Activated effector memory CD4-positive, alpha-beta T cell treated with anti-CD3 and anti-CD28 coated beads, Interleukin-2, amount 50 U/mL, for 16 hours (primary cell): ENCODE measurements around the gene TCF7.

ENCODE experiments used
- DNase-seq: peaks from one replicate; pipeline ENCODE4 v3.0.0-alpha.2; 2020

TCF7 gene

DNA sequence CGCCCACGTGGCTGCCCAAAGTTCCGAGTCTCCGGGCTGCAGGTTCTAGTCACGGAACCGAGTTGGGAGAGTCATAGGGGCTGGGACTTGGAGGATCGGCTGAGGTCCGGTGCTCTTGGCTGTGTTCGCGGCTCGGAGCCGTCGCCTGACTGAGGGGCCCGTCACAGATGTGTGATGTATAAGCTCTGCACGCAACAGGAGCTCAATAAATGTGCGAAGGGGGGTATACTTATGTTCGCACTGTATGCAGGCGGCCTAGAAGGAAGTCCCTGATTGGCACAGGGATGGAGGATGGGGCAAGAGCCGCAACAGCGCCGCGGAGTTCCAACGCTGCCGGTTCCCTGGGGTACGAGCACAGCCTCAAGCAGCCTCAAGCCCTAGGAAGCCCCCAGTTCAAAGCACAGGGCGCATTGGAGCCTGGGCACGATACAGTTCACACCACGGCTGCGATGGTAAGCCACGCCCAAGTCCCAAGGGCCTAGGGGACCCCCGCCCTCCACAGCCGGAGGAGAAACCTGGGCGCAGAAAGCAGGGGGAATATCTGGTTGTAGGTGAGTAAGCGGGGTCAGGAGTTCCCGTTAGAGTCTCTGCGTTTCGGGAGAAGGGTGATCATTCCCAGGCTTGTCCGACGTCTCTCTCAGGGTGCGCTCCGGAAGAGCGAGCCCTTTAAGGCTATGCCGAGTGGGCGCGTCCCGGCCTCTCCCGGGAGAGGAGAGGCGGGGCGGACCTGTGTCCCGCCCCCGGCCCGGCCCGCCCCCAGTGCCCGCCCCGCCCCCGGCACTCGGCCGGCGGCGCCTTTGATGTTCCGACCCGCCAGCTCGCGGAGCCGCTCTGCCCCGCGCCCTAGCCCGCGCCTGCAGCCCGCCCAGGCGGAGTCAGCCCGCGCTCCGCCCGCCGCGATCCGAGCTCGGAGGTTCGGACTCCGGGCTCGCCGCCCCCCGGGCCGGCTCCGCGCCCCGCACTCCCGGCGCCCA, at the start of gene TCF7:
Gene TCF7, plus strand, starts transcription at position 780 of the 974 bp plus-strand sequence. CDS start 226 bp downstream, outside the sequence.
- peak; percentile 91 for DNase-seq

- peak; percentile 25 for DNase-seq
Measured at GRCh38 chr5:134069553-134069952, 44.9 kb upstream of the TCF7 start.

- peak; percentile 73 for DNase-seq
Measured at GRCh38 chr5:134070725-134071613, 43.5 kb upstream of the TCF7 start.

GRCh38 chr5:134071614-134072207, 42.8 kb upstream of the TCF7 start:
- DNase-seq: peak; percentile 66

GRCh38 chr5:134072471-134073210, 41.8 kb upstream of the TCF7 start:
- peak; percentile 45 for DNase-seq

DNA sequence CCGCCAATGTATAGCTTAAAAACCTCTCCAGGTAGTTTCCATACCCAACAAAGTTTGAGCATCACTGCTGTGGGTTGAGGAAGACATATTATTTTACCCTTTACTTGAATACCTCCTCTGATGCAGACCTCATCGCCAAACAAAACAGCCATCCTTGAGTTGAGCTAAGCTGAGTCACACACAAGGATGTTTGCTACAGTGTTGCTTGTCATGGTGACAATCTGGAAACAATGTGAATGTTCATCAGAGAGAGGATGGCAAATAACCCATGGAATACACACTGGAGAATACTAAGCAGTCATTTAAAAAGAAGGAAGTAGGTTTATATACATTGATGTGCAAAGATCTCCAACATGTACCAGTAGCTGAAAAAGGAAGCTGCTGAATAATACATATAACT, 41.1 kb upstream of the TCF7 start:
- no peak for DNase-seq

GRCh38 chr5:134075102-134075501, 39.4 kb upstream of the TCF7 start:
- DNase-seq: no peak

GRCh38 chr5:134077926-134078580, 36.4 kb upstream of the TCF7 start:
- DNase-seq: peak; percentile 65

DNA sequence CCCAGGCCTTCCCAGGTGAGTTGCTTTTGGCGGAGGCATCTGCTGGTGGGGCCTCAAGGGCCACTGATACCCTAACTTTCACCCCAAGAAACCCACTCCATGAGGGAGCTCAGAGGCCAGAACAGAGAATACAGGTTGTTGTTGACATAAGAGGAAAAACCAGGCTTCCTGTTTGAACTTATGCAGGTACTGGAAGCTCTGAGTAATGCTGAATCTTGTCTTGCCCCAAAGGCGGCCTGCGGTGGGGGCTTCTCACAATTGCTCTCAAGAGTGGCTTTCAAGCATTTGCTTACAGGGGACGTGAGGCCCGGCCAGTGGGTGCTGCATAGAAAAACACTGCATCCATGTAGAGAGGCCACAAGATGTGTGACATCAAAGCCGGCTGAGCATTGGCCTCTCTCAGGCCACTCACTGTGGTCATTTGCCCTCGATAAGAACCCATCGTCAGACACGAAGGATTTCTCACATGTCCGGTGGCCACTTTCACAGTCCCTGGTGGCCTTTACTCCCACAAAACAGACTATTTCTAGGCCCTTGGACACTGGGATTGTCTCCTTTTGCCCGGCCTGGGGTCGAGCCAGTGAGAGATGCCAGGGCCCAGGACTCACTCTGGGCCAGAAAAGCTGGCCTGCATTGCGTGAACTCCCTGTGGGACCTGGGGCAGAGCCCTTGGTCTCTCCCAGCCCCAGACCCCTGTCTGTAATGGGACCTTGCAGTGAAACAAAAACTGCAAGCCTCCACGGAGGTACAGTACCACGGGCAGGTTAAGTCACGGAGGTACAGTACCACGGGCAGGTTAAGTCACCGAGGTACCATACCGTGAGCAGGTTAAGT, 34.5 kb upstream of the TCF7 start:
- peak; percentile 87 for DNase-seq

DNA sequence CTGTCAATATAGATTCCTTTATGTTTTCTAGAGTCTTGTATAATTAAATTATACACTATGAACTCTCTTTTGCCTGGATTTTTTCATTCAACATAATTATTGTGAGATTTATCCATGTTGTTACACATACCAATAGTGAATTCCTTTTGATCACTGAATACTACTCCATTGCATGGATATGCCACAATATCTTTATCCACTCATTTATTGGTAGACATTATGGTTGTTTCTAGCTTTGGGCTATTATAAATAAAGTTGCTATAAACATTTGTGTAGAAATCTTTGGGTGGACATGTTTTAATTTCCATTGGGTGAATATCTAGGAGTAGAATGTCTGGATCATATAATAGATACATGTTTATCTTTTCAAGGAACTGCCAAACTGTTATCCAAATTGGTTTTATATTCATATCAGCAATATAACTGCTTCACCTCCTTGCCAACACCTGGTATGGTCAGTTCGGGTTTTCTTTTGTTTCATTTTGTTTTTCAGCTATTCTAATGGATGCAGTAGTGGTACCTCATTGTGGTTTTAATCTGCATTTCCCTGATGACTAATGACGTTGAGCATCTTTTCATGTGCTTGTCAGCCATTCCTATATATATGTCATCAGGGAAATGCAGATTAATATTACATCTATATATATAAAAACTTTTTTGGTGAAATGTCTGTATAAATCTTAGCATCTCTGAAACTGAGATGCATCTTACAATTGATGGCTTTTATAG, 32.1 kb upstream of the TCF7 start:
- DNase-seq: no peak

DNA sequence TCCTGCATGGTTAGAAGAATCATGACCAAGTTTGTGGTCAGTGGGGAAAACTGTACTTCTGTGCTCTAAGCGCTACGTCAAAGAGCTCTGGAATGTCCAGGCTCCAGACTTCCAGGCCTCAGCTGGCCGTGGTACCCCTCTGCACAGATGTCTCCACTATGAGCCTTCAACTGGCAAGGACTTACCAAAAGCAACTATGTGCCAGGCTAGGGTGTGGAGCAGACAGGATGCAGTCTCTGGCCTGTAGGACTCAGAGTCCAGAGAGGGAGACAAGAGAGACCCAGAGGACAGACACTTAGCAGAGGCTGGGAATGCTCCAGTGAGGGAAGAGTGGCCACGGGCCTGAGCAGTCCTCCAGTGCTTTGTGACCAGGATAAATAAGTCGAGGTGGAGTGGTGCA, 31.0 kb upstream of the TCF7 start:
- DNase-seq: peak; percentile 57

DNA sequence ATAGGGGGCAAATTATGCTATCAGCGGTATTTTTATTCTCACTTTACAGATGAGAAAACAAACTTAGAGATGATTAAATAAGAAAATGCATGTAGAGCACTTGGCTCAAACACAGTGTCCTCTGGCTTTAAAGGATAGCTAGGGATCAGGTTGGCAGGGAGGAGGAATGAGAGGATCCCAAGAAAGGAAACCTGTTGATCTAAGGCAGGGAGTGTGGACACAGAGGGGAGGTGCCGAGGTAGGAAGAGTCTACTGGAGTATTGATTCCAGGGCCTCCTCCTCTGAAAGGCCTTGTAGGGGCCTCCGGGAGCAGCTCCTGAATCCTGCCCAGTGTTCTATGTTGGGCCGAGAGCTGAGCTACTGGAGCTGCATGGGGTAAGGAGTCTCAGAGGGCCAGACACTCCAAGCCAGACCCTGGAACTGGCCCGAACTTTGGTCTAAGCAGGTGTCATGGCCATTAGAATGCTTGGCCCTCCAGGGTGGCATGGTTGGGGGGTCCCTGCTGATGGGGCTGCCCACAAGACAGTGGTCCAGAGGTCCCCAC, 30.4 kb upstream of the TCF7 start:
- peak; percentile 22 for DNase-seq

- DNase-seq: peak; percentile 38
Measured at GRCh38 chr5:134084570-134084969, 29.9 kb upstream of the TCF7 start.

- DNase-seq: peak; percentile 53
Measured at GRCh38 chr5:134085411-134085810, 29.1 kb upstream of the TCF7 start.

GRCh38 chr5:134086225-134086942, 28.1 kb upstream of the TCF7 start:
- peak; percentile 62 for DNase-seq

DNA sequence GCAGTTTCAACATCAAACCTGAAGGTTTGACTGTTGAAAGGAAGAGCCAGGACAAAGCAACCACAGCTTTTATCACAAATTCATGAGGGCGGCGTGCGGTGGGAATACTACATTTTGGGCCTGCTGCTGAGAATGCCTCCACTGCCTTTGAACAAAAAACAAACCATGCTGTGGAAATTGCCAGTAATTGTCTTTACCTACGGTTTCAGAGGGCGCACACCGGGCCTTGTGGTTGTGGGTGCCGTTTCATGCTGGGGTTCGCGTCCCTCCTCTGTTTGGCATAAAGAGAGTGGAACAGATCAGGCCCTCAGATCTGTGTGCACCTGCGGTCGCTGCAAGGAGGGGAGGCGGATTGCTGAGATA, 27.6 kb upstream of the TCF7 start:
- peak; percentile 90 for DNase-seq

DNA sequence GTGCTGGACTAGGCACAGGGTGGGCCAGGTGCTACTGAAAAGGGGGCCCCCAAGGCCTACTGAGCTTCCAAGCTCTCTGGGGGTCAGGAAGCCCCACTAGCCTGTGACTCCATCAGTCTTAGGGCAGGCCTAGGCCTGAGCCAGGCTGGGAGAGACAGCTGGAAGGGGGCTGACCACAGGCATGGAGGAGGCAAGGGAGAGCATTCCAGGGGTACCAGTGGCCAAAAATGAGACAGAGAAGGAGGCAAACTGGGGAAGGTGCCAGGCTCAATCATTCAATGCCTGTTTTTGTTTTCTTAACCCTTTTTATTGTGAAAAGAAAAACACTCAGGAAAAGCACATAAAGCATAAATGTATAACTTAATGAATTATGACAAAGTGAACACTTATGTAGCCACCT, 26.2 kb upstream of the TCF7 start:
- no peak for DNase-seq

GRCh38 chr5:134088994-134089560, 25.4 kb upstream of the TCF7 start:
- no peak for DNase-seq

DNA sequence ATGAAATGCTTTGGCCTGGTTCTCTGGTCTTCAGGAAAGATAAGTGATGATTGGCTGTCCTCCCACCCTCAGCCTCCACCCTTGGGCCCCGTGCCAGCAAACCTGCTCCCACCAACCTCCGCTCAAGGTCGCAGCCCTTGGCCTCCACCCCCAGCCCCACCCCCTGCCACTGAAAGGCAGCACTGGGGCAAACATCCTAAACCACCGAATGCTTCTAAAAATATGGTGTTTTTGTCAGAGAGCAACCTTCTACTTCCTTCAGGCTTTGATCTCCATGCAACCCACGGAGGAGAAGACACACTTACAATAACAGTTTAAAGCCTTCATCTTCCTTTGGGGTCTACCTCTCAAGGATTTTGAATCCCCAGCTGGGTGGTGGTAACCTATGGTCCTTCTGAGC, 24.0 kb upstream of the TCF7 start:
- peak; percentile 77 for DNase-seq
